ENCODE measurements around the gene VEPH1. TPM values are rescaled to one million over a fixed set of nuclear protein-coding genes. Genes with fewer than 3 reads are reported as not detected.

Gene VEPH1
- total RNA-seq, 4 donors from 2014 or later = 5.8 TPM; not detected in 3

DNA sequence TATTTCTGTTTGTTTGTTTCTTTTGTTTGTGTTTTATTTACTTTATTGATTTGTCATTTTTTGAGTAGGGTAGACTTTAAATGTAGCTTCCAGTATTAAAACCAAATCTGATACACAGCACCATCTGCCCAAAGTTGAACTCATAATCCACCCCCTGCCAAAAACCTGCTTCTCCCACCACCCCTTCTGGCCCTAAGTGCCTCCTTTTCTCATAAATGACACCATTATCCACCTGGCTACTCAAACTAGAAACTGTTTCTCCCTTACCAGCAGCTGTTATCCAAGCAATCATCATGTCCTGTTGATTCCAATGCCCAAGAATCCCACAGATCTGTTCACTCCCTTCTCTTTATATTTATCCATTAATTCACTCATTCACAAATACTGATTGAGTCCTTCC is 88.4 kb downstream of the VEPH1 start:
- no peaks in the 10 kb centered on the region for H3K27me3 ChIP-seq
- H3K9me3 ChIP-seq = no peaks in the 10 kb centered on the region
- no peak overlapping the region for H3K27ac ChIP-seq
- DNase-seq = no peak
- TF ChIP-seq, protein P1, sequence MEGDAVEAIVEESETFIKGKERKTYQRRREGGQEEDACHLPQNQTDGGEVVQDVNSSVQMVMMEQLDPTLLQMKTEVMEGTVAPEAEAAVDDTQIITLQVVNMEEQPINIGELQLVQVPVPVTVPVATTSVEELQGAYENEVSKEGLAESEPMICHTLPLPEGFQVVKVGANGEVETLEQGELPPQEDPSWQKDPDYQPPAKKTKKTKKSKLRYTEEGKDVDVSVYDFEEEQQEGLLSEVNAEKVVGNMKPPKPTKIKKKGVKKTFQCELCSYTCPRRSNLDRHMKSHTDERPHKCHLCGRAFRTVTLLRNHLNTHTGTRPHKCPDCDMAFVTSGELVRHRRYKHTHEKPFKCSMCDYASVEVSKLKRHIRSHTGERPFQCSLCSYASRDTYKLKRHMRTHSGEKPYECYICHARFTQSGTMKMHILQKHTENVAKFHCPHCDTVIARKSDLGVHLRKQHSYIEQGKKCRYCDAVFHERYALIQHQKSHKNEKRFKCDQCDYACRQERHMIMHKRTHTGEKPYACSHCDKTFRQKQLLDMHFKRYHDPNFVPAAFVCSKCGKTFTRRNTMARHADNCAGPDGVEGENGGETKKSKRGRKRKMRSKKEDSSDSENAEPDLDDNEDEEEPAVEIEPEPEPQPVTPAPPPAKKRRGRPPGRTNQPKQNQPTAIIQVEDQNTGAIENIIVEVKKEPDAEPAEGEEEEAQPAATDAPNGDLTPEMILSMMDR (IDR thresholded peaks at IDR 0.05) = no peak
- TF ChIP-seq POLR2A (IDR thresholded peaks at IDR 0.05) = no peak
- no peaks in the 10 kb centered on the region for H3K36me3 ChIP-seq
- H3K4me1 ChIP-seq = no peaks in the 10 kb centered on the region
- H3K4me3 ChIP-seq = no peak overlapping the region

DNA sequence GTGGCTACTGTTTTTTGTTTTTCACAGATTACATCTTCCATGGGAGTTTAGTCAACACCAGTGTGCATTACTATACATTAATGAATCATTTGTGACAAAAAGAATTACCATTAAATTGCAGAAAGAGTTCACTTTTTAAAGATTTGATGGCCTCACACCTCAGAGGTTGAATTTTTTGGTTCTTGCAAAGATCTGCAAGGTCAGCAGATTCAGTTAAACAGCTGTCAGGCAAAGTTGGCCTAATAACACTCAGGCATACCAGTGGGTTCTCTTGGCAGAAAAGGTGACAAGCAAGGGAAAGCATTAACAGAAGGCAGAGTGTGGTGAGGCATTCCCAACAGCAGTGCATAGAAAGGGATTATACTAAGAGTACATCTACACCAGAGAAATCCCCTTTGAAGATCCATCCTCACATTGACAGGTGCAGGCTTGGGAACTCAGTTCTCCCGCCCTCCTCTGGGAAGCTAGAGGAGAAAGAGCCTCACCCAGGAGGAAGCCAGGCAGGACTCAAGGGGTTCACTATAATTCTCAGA is 90.8 kb downstream of the VEPH1 start:
- H3K36me3 ChIP-seq = no peaks in the 10 kb centered on the region
- TF ChIP-seq, protein P1 (IDR thresholded peaks at IDR 0.05) = no peak
- no peak for TF ChIP-seq POLR2A (IDR thresholded peaks at IDR 0.05)

DNA sequence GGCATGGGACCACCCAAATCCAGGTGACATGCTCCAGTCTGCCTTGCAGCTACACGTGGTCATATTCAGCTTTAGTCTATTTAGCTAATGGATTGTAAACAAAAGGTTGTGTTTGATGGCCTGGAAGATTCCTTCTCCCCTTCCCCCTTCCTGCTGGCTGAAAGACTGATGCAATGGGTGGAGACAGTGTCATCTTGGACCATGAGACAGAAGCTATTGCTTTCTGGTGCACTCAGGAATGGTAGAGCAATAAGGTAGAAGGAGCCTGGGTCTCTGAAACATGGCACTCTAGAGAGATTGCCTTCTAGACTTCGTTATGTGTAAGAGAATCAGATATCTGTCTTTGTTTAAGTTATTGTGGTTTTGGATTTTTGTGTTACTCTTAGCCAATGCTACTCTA is 92.3 kb downstream of the VEPH1 start:
- TF ChIP-seq, protein P1 (IDR thresholded peaks at IDR 0.05) = no peak
- no peak for TF ChIP-seq POLR2A (IDR thresholded peaks at IDR 0.05)
- Histone ChIP-seq H3K9me3 (no peaks in the 10 kb centered on the region), H3K4me3 (no peak overlapping the region), H3K4me1 (no peaks in the 10 kb centered on the region), H3K27ac (no peak overlapping the region), H3K27me3 (no peaks in the 10 kb centered on the region), H3K36me3 (no peaks in the 10 kb centered on the region)
- no peak for DNase-seq

More for the DNA sequence above, 90.8 kb downstream of the VEPH1 start:
- H3K27me3 ChIP-seq = no peaks in the 10 kb centered on the region
- H3K4me3 ChIP-seq = no peak overlapping the region
- H3K27ac ChIP-seq = no peak overlapping the region
- DNase-seq = no peak
- H3K4me1 ChIP-seq = no peaks in the 10 kb centered on the region
- H3K9me3 ChIP-seq = no peaks in the 10 kb centered on the region

DNA sequence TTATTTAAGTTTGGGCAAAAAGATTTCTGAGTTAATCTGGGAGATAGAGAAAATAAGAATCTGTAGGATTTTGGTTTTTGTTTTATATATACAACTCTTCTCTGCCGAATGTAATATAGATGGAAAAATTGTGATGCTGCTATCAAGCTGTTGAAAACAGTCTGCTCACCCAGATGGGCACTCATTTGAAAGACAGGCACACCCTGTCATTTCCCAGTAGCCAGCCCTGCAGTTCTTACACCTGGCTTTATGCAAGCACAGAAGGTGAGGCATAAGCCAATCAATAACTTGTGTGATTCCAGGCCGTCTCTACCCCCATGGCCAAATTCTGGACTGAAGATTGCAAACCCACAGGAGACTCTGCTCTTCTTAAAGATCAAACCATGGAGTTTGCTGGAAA is 93.7 kb downstream of the VEPH1 start:
- Histone ChIP-seq H3K4me3 (no peak overlapping the region), H3K4me1 (no peaks in the 10 kb centered on the region), H3K27me3 (no peaks in the 10 kb centered on the region), H3K36me3 (no peaks in the 10 kb centered on the region), H3K9me3 (no peaks in the 10 kb centered on the region), H3K27ac (no peak overlapping the region)
- no peak for DNase-seq
- no peak for TF ChIP-seq POLR2A (IDR thresholded peaks at IDR 0.05)
- TF ChIP-seq, protein P1 (IDR thresholded peaks at IDR 0.05) = no peak

DNA sequence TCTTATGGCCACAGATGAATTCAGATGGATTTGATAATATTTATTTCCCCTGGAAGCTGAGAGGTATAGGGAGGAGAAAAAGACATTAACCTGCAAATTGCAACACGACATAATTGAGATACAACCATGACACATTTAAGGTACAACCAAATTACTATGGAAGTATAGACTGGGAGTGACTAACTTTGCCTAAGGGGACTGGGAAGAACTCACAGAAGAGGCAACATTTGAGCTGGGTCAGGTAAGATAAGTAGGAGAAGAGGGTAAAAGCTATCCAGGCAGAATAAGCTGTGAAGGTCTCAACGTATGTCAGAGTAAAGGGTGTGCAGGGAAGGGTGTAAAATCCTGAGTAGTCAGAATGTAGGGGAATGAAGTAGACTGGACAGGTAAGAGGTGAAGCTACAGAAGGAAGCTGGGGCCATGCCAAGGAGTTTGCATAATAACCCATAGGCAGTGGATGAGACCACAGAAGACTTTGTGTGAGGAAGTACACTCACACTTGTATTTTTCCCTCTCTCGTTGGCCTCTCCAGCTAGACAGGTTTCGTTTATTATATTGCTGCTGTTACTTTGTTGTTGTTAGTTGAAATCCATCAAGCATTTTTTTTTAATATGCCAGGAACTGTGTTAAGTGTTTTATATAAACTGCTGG is 94.6 kb downstream of the VEPH1 start:
- no peak for TF ChIP-seq POLR2A (IDR thresholded peaks at IDR 0.05)
- TF ChIP-seq, protein P1 (IDR thresholded peaks at IDR 0.05) = no peak
- no peaks in the 10 kb centered on the region for H3K27me3 ChIP-seq
- no peaks in the 10 kb centered on the region for H3K4me1 ChIP-seq
- no peaks in the 10 kb centered on the region for H3K9me3 ChIP-seq
- no peak for DNase-seq
- H3K4me3 ChIP-seq = no peak overlapping the region
- H3K36me3 ChIP-seq = no peaks in the 10 kb centered on the region
- H3K27ac ChIP-seq = no peak overlapping the region

Measured in Peyer's patch (tissue), 4 donors.